ENCODE measurements around the gene CXADR. TPM values are rescaled to one million over a fixed set of nuclear protein-coding genes. Genes with fewer than 3 reads are reported as not detected.
A peak's percentile ranks its signal among the peaks of the same experiment; 100 is the strongest.

CXADR gene
- total RNA-seq, 1 experiment from 2014 or later: 21.7 TPM

DNA sequence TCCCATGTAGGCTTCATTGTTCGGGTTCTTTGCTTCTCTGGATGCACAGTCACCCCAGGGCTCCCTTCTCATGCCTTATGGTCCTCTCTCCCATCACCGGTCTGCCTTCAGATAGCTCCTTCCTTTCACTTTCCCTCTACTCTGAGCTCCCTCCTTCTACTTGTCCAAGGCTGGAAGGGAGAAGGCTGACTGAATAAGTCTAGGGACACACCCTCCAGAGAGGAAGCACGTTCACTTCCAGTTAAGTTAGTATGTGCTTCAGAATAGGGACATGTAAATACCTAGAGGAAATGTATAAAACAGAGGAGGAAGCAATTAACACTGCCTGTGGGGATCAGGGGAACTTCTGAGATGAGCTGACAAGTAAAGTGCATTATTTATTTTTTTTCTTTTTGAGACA, 23.5 kb downstream of the CXADR start:
- DNase-seq: no peak
- H2AFZ ChIP-seq: no peak overlapping the region
- POLR2A ChIA-PET (ENCODE audit: unreplicated experiment): no interaction called here
- no peaks in the 10 kb centered on the region for H3K36me3 ChIP-seq (ENCODE audit: low read depth)
- peaks cover 20% of the 10 kb centered on the region for H3K4me1 ChIP-seq (replicated peaks; ENCODE audit: insufficient read depth)
- H3K79me2 ChIP-seq (ENCODE audit: low read depth): peaks cover 55% of the 10 kb centered on the region
- H3K27me3 ChIP-seq (ENCODE audit: insufficient read depth, low read depth): no peaks in the 10 kb centered on the region
- H4K20me1 ChIP-seq (ENCODE audit: insufficient read depth): peaks cover 10% of the 10 kb centered on the region; the same call in 1 of the 2 replicates
- TF ChIP-seq, protein P1, sequence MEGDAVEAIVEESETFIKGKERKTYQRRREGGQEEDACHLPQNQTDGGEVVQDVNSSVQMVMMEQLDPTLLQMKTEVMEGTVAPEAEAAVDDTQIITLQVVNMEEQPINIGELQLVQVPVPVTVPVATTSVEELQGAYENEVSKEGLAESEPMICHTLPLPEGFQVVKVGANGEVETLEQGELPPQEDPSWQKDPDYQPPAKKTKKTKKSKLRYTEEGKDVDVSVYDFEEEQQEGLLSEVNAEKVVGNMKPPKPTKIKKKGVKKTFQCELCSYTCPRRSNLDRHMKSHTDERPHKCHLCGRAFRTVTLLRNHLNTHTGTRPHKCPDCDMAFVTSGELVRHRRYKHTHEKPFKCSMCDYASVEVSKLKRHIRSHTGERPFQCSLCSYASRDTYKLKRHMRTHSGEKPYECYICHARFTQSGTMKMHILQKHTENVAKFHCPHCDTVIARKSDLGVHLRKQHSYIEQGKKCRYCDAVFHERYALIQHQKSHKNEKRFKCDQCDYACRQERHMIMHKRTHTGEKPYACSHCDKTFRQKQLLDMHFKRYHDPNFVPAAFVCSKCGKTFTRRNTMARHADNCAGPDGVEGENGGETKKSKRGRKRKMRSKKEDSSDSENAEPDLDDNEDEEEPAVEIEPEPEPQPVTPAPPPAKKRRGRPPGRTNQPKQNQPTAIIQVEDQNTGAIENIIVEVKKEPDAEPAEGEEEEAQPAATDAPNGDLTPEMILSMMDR (conservative IDR thresholded peaks at IDR 0.05): no peak
- TF ChIP-seq EZH2 (IDR thresholded peaks at IDR 0.05; ENCODE audit: low read depth): no peak
- intact Hi-C loops (cut with micrococcal nuclease; ENCODE audit: unreplicated experiment): no loop called here
- CTCF ChIA-PET: no interaction called here
- no peak overlapping the region for H3K4me3 ChIP-seq
- no peak overlapping the region for H3K27ac ChIP-seq
- no peaks in the 10 kb centered on the region for H3K9me3 ChIP-seq (ENCODE audit: insufficient read depth, low read depth)
- H3K9me2 ChIP-seq (ENCODE audit: insufficient read depth): no peaks in the 10 kb centered on the region
- no TSS peak for BruUV-seq (replicated peaks)
- 0 out of 2 replicates have a peak overlapping the region, but pooled peaks have one; percentile 12 for H3K4me2 ChIP-seq
- peaks cover 13% of the 10 kb centered on the region; the same call in 1 of the 2 replicates for H3F3A ChIP-seq (ENCODE audit: insufficient read depth, low read depth)

DNA sequence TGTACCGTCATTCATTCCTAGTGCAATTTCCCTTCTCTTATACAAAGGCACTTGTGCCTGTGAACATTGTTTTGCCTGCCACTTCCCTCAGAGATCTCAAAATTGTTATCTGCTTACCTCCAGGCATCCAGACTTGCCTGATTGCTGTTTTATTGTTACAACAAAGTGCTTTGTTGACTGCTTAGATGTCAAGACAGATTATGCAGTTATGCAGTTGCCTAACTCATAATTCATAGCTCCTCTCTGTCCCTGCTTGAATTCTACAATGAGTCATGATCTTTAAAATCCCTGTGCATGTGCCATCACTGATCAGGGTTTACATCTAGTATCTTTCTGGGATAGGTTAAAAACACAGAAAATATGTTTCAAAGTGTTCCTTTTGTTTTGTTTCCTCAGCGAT, 24.5 kb downstream of the CXADR start:
- Histone ChIP-seq H3F3A (ENCODE audit: insufficient read depth, low read depth) (peaks cover 13% of the 10 kb centered on the region; the same call in 1 of the 2 replicates), H2AFZ (no peak overlapping the region), H3K27me3 (ENCODE audit: insufficient read depth, low read depth) (no peaks in the 10 kb centered on the region), H3K4me3 (no peak overlapping the region), H3K9me3 (ENCODE audit: insufficient read depth, low read depth) (no peaks in the 10 kb centered on the region), H3K36me3 (ENCODE audit: low read depth) (no peaks in the 10 kb centered on the region), H3K4me1 (replicated peaks; ENCODE audit: insufficient read depth) (peaks cover 20% of the 10 kb centered on the region), H3K27ac (peak overlapping the region; percentile 12; the same call in 1 of the 2 replicates), H3K9me2 (ENCODE audit: insufficient read depth) (no peaks in the 10 kb centered on the region), H4K20me1 (ENCODE audit: insufficient read depth) (peaks cover 10% of the 10 kb centered on the region; the same call in 1 of the 2 replicates), H3K4me2 (0 out of 2 replicates have a peak overlapping the region, but pooled peaks have one; percentile 12), H3K79me2 (ENCODE audit: low read depth) (peaks cover 54% of the 10 kb centered on the region)
- ChIA-PET CTCF (no interaction called here), POLR2A (ENCODE audit: unreplicated experiment) (interaction anchor here (0.9 kb wide), 1 partner anchor 25 kb away, joined by 6 read pairs; no protein-coding TSS in a partner anchor)
- TF ChIP-seq, protein P1 (conservative IDR thresholded peaks at IDR 0.05): no peak
- no peak for TF ChIP-seq EZH2 (IDR thresholded peaks at IDR 0.05; ENCODE audit: low read depth)
- BruUV-seq (replicated peaks): no TSS peak
- peak; percentile 11 to 90 for DNase-seq
- intact Hi-C loops (cut with micrococcal nuclease; ENCODE audit: unreplicated experiment): loop anchor here (1.0 kb wide), 1 partner anchor 25 kb away; no protein-coding TSS in a partner anchor

DNA sequence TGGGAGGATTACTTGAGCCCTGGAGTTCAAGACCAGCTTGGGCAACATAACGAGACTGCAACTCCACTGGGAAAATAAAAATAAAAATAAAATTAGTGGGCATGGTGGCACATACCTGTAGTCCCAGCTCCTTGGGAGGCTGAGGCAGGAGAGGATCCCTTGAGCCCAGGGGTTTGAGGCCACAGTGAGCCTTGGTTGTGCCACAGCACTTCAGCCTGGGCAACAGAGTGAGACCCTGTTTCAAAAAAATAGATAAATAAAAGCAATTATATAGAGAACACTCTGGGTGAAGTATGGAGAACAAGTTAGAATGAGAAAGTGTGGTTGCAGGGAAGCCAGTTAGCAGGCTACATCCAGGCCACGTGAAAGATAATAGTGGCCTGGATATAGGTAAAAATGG, 25.7 kb downstream of the CXADR start:
- Histone ChIP-seq H3K27me3 (ENCODE audit: insufficient read depth, low read depth) (no peaks in the 10 kb centered on the region), H3F3A (ENCODE audit: insufficient read depth, low read depth) (peaks cover 13% of the 10 kb centered on the region), H2AFZ (no peak overlapping the region), H3K9me2 (ENCODE audit: insufficient read depth) (no peaks in the 10 kb centered on the region), H3K4me2 (no peak overlapping the region), H3K4me1 (replicated peaks; ENCODE audit: insufficient read depth) (peaks cover 20% of the 10 kb centered on the region), H3K9me3 (ENCODE audit: insufficient read depth, low read depth) (no peaks in the 10 kb centered on the region), H3K27ac (no peak overlapping the region), H3K4me3 (no peak overlapping the region), H3K36me3 (ENCODE audit: low read depth) (no peaks in the 10 kb centered on the region), H3K79me2 (ENCODE audit: low read depth) (peaks cover 59% of the 10 kb centered on the region), H4K20me1 (ENCODE audit: insufficient read depth) (peaks cover 10% of the 10 kb centered on the region; the same call in 1 of the 2 replicates)
- no peak for DNase-seq
- ChIA-PET POLR2A (ENCODE audit: unreplicated experiment) (no interaction called here), CTCF (no interaction called here)
- BruUV-seq (replicated peaks): no TSS peak
- TF ChIP-seq EZH2 (IDR thresholded peaks at IDR 0.05; ENCODE audit: low read depth): no peak
- TF ChIP-seq, protein P1 (conservative IDR thresholded peaks at IDR 0.05): no peak
- intact Hi-C loops (cut with micrococcal nuclease; ENCODE audit: unreplicated experiment): no loop called here

All from PC-9 (cell line).